ENCODE results near the gene AP4E1. TPM values are rescaled to one million over a fixed set of nuclear protein-coding genes. Genes with fewer than 3 reads are reported as not detected.

AP4E1 gene
- total and polyA plus RNA-seq, 2 of the 8 experiments (the other 6 are each of a cell fraction or from before 2014, with no cell fraction given) = 1.4 to 10.9 TPM

GRCh38 chr15:50888054-50888453 lies 20.4 kb upstream of the AP4E1 start:
- Histone ChIP-seq H3K9me3 (ENCODE audit: insufficient read depth in 2 of 2, low read depth in 1 of 2, low read length in 1 of 2) (peaks cover 4 to 6% of the 10 kb centered on the region in 2 experiments; a peak in 1 of 4 replicates), H3K4me1 (replicated peaks in 1 of 4; ENCODE audit: control insufficient read depth in 3 of 4, insufficient read depth in 4 of 4, low read length in 3 of 4) (no peaks in the 10 kb centered on the region), H3K27ac (ENCODE audit: low read depth, low read length) (no peak overlapping the region), H3K4me2 (ENCODE audit: insufficient read depth in 1 of 2, low read depth in 2 of 2, low read length in 2 of 2) (no peak overlapping the region), H2BK20ac (ENCODE audit: low read length) (no peak overlapping the region), H3K4ac (replicated peaks; ENCODE audit: insufficient read length, low read depth, low read length) (no peak overlapping the region), H4K20me1 (replicated peaks in 1 of 2; ENCODE audit: control insufficient read depth in 1 of 2, insufficient read depth in 2 of 2, low read length in 2 of 2) (no peaks in the 10 kb centered on the region), H2AFZ (ENCODE audit: low read length) (no peak overlapping the region), H2BK120ac (replicated peaks; ENCODE audit: low read depth, low read length) (no peak overlapping the region), H3K23ac (ENCODE audit: insufficient read length) (no peak overlapping the region), H2BK5ac (ENCODE audit: low read depth, low read length) (no peak overlapping the region), H2BK15ac (ENCODE audit: low read length) (no peak overlapping the region), H3K56ac (replicated peaks; ENCODE audit: insufficient read length, low read depth, low read length) (no peak overlapping the region), H2AK5ac (ENCODE audit: low read depth, low read length) (no peak overlapping the region), H4K5ac (ENCODE audit: insufficient read length, low read depth, low read length) (no peak overlapping the region), H4K8ac (ENCODE audit: extremely low read depth, insufficient read depth, low read length) (no peak overlapping the region), H2BK12ac (ENCODE audit: low read depth, low read length) (no peak overlapping the region), H3K79me1 (ENCODE audit: low read depth, low read length) (no peaks in the 10 kb centered on the region), H3K79me2 (ENCODE audit: control insufficient read depth in 1 of 2, insufficient read depth in 2 of 2, low read length in 2 of 2) (no peaks in the 10 kb centered on the region), H3K23me2 (ENCODE audit: low read depth, low read length) (no peaks in the 10 kb centered on the region), H3K4me3 (ENCODE audit: extremely low read depth in 1 of 4, insufficient read depth in 2 of 4, low read depth in 3 of 4, low read length in 4 of 4) (no peak overlapping the region), H4K91ac (replicated peaks; ENCODE audit: insufficient read length, low read length) (no peak overlapping the region), H3K36me3 (ENCODE audit: control insufficient read depth in 2 of 4, insufficient read depth in 4 of 4, low read length in 3 of 4) (no peaks in the 10 kb centered on the region), H3K14ac (ENCODE audit: insufficient read length) (no peak overlapping the region), H3K9ac (replicated peaks in 1 of 4; ENCODE audit: extremely low read depth in 1 of 4, low read depth in 3 of 4, low read length in 3 of 4) (no peak overlapping the region), H3K27me3 (replicated peaks in 1 of 4; ENCODE audit: control insufficient read depth in 3 of 4, extremely low read depth in 1 of 4, insufficient read depth in 3 of 4, low read length in 3 of 4) (no peaks in the 10 kb centered on the region), H3K18ac (ENCODE audit: extremely low read depth, low read length) (no peak overlapping the region)
- FAIRE-seq (no peak), DNase-seq (ENCODE audit: low read depth in 1 of 2, low spot score in 2 of 2) (no peak)
- ChIA-PET POLR2A (ENCODE audit: partially characterized antibody) (no interaction called here), CTCF (ENCODE audit: partially characterized antibody) (interaction anchor here (0.8 to 2.8 kb wide), 3 partner anchors 9 to 11 kb away, joined by 4 to 14 read pairs (median 5); no protein-coding TSS in a partner anchor)
- WGBS, 2 experiments (ENCODE audit: extremely low coverage in 1 of 2, insufficient coverage in 1 of 2, insufficient read length in 1 of 2, insufficient replicate concordance in 2 of 2, low coverage in 1 of 2, low lambda C conversion rate in 2 of 2, missing lambda C conversion rate in 1 of 2) = 98% methylated on average over 3 of the region's 3 CpGs; no CpG with 5 or more reads in 1 of the 2 experiments
- TF ChIP-seq KDM1A (IDR thresholded peaks at IDR 0.05; ENCODE audit: borderline replicate concordance, low read length) = no peak
